ENCODE measurements around the gene RNASE12. TPM values are rescaled to one million over a fixed set of nuclear protein-coding genes. Genes with fewer than 3 reads are reported as not detected.

Gene RNASE12
- total and polyA plus RNA-seq, 9 of the 15 experiments (the other 6 are each of a cell fraction or from before 2014, with no cell fraction given): 0.24 TPM; not detected in 8

DNA sequence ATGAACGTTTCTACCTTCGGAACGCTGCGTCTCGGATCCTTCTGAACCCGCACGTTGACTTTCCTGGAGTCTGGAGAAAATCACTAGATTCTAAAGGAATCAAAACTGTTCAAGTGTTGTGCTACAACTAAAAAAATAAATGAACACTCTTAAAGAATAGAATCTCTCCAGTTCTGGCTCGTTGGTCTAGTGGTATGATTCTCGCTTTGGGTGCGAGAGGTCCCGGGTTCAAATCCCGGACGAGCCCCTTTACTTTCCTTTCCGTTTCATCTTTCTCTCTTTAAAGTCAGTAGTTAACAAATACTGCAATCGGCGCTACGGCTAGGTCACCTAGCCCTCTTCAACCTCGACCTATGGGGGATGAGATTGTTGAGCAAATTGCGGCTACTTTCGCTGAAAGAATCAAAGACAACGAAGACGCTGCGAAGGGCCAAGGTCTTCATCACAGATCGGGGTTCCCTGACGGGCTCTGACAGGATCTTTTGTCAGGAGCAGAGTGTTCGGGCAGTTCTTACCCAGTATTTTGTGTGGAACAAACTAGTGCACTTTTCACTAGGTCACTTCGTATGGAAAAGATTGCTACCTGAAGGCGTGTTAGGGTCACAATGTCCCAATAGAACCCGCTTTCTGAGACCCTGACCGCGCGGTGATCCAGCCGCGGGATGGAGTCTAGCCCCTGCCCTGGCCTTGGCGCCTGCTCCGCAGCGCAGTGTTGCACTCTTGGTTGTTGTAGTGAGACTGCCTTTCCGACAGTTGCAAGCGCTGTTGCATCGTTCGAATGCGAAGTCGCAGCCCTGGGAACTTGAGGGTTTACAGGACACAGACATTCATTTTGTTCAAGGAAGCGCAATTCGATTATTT, 41.9 kb upstream of the RNASE12 start (continued):
- TF ChIP-seq, protein P1, sequence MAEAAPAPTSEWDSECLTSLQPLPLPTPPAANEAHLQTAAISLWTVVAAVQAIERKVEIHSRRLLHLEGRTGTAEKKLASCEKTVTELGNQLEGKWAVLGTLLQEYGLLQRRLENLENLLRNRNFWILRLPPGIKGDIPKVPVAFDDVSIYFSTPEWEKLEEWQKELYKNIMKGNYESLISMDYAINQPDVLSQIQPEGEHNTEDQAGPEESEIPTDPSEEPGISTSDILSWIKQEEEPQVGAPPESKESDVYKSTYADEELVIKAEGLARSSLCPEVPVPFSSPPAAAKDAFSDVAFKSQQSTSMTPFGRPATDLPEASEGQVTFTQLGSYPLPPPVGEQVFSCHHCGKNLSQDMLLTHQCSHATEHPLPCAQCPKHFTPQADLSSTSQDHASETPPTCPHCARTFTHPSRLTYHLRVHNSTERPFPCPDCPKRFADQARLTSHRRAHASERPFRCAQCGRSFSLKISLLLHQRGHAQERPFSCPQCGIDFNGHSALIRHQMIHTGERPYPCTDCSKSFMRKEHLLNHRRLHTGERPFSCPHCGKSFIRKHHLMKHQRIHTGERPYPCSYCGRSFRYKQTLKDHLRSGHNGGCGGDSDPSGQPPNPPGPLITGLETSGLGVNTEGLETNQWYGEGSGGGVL (CRISPR knock-in tag; IDR thresholded peaks at IDR 0.05): no peak
- TF ChIP-seq CBFB (CRISPR knock-in tag; IDR thresholded peaks at IDR 0.05): no peak
- TF ChIP-seq ASH1L (IDR thresholded peaks at IDR 0.05; ENCODE audit: borderline replicate concordance, low read depth, partially characterized antibody): no peak
- no peak for TF ChIP-seq NR2F6 (CRISPR knock-in tag; IDR thresholded peaks at IDR 0.05)
- peak in 1 of 3 experiments; percentile 35 for TF ChIP-seq YY1 (IDR thresholded peaks at IDR 0.05; ENCODE audit: borderline replicate concordance in 1 of 3, control insufficient read depth in 1 of 3, extremely low read depth in 1 of 3, insufficient read depth in 3 of 3, insufficient read length in 1 of 3, insufficient replicate concordance in 2 of 3, low read depth in 1 of 3, low read length in 2 of 3)
- TF ChIP-seq NCOA4 (IDR thresholded peaks at IDR 0.05; ENCODE audit: partially characterized antibody): no peak
- TF ChIP-seq NR1H2 (CRISPR knock-in tag; IDR thresholded peaks at IDR 0.05): no peak
- 0 out of 2 replicates have a peak, but pooled peaks have one; percentile 31 for TF ChIP-seq TOE1 (IDR thresholded peaks at IDR 0.05; ENCODE audit: borderline replicate concordance)
- TF ChIP-seq TOE1 (CRISPR knock-in tag; IDR thresholded peaks at IDR 0.05; ENCODE audit: borderline replicate concordance, low read depth): no peak
- TF ChIP-seq ZNF121 (CRISPR knock-in tag; conservative IDR thresholded peaks at IDR 0.05): no peak
- TF ChIP-seq, protein P2, sequence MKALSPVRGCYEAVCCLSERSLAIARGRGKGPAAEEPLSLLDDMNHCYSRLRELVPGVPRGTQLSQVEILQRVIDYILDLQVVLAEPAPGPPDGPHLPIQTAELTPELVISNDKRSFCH (CRISPR knock-in tag; IDR thresholded peaks at IDR 0.05): no peak
- TF ChIP-seq, protein P2 (tag; IDR thresholded peaks at IDR 0.05): no peak
- TF ChIP-seq KLF6 (CRISPR knock-in tag; IDR thresholded peaks at IDR 0.05; ENCODE audit: borderline replicate concordance): no peak
- TF ChIP-seq, protein P3, sequence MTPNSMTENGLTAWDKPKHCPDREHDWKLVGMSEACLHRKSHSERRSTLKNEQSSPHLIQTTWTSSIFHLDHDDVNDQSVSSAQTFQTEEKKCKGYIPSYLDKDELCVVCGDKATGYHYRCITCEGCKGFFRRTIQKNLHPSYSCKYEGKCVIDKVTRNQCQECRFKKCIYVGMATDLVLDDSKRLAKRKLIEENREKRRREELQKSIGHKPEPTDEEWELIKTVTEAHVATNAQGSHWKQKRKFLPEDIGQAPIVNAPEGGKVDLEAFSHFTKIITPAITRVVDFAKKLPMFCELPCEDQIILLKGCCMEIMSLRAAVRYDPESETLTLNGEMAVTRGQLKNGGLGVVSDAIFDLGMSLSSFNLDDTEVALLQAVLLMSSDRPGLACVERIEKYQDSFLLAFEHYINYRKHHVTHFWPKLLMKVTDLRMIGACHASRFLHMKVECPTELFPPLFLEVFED (CRISPR knock-in tag; conservative IDR thresholded peaks at IDR 0.05): no peak
- TF ChIP-seq GTF2A2 (tag; IDR thresholded peaks at IDR 0.05): no peak
- TF ChIP-seq DMBX1 (CRISPR knock-in tag; IDR thresholded peaks at IDR 0.05; ENCODE audit: borderline replicate concordance): peak; percentile 37; the same call in 1 of the 2 replicates
- TF ChIP-seq ZNF174 (CRISPR knock-in tag; IDR thresholded peaks at IDR 0.05): no peak
- TF ChIP-seq SREBF1 (IDR thresholded peaks at IDR 0.05; ENCODE audit: borderline replicate concordance, low read depth, low read length): no peak
- no peak; the same call in 1 of the 2 replicates for TF ChIP-seq HDAC2 (IDR thresholded peaks at IDR 0.05)
- TF ChIP-seq, protein P4, sequence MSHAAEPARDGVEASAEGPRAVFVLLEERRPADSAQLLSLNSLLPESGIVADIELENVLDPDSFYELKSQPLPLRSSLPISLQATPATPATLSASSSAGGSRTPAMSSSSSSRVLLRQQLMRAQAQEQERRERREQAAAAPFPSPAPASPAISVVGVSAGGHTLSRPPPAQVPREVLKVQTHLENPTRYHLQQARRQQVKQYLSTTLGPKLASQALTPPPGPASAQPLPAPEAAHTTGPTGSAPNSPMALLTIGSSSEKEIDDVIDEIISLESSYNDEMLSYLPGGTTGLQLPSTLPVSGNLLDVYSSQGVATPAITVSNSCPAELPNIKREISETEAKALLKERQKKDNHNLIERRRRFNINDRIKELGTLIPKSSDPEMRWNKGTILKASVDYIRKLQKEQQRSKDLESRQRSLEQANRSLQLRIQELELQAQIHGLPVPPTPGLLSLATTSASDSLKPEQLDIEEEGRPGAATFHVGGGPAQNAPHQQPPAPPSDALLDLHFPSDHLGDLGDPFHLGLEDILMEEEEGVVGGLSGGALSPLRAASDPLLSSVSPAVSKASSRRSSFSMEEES (CRISPR knock-in tag; IDR thresholded peaks at IDR 0.05): no peak

Measured in K562 (cell line).